ENCODE results near the gene FAM76A.
"Not testable (repeated sequence)": the region's sequence is repeated elsewhere in the genome, so short reads cannot be mapped to it uniquely, and the experiment has no call there.

FAM76A gene

GRCh38 chr1:27726173-27727044, 648 bp downstream of the FAM76A start:
- DNase-seq: peak in 11 of 14 donors; percentile 30 to 79 (median 60)

- DNase-seq: no peak
Measured at GRCh38 chr1:27727126-27727525, 1.4 kb downstream of the FAM76A start.

- DNase-seq: no peak
Measured at GRCh38 chr1:27736252-27736651, 10.5 kb downstream of the FAM76A start.

- DNase-seq: no peak
Measured at GRCh38 chr1:27741121-27741520, 15.4 kb downstream of the FAM76A start.

GRCh38 chr1:27744556-27744955, 18.8 kb downstream of the FAM76A start:
- no peak for DNase-seq

GRCh38 chr1:27745466-27745865, 19.7 kb downstream of the FAM76A start:
- DNase-seq: no peak

- no peak for DNase-seq
Measured at GRCh38 chr1:27752360-27752759, 26.6 kb downstream of the FAM76A start.

GRCh38 chr1:27755286-27755685, 29.5 kb downstream of the FAM76A start:
- DNase-seq: no peak

GRCh38 chr1:27755865-27756264, 30.1 kb downstream of the FAM76A start:
- peak in 1 of 14 donors; percentile 3 for DNase-seq

- no peak for DNase-seq
Measured at GRCh38 chr1:27759236-27759635, 33.5 kb downstream of the FAM76A start.

- DNase-seq: no peak
Measured at GRCh38 chr1:27760426-27760825, 34.7 kb downstream of the FAM76A start.

GRCh38 chr1:27762033-27762432, 36.3 kb downstream of the FAM76A start:
- no peak for DNase-seq

GRCh38 chr1:27763358-27763757, 37.6 kb downstream of the FAM76A start:
- DNase-seq: no peak

- no peak for DNase-seq
Measured at GRCh38 chr1:27770293-27770830, 44.6 kb downstream of the FAM76A start.

GRCh38 chr1:27772036-27772931, 46.5 kb downstream of the FAM76A start:
- DNase-seq: no peak

GRCh38 chr1:27772932-27773825, 47.4 kb downstream of the FAM76A start, which contains the start of gene STX12:
STX12 (plus strand) TSS chr1:27773219; CDS start chr1:27773308, 89 bp downstream.
- DNase-seq: peak; percentile 66 to 99 (median 96)

- DNase-seq: no peak
Measured at GRCh38 chr1:27773826-27774445, 48.2 kb downstream of the FAM76A start.

- no peak for DNase-seq
Measured at GRCh38 chr1:27774654-27775053, 48.9 kb downstream of the FAM76A start.

GRCh38 chr1:27775336-27775735, 49.6 kb downstream of the FAM76A start:
- not testable (repeated sequence) for DNase-seq

- DNase-seq: not testable (repeated sequence)
Measured at GRCh38 chr1:27776276-27776675, 50.5 kb downstream of the FAM76A start.

- DNase-seq: no peak
Measured at GRCh38 chr1:27778056-27778455, 52.3 kb downstream of the FAM76A start.
